GM12878 (cell line): ENCODE results near the gene PPP1R13B.

Source experiments
- NR2C2 ChIP-seq: IDR thresholded peaks from 2 replicates; pipeline ENCODE4 v1.6.1; 2011; ENCODE audit warnings: borderline replicate concordance, low read depth; ENCODE audit not compliant: control insufficient read depth, insufficient read length
- SP1 ChIP-seq: IDR thresholded peaks from one replicate; pipeline ENCODE4 v1.6.1; 2011; ENCODE audit warnings: low read depth, low read length
- TBL1XR1 ChIP-seq: IDR thresholded peaks from 2 replicates; pipeline ENCODE4 v1.6.1; 2012; ENCODE audit warnings: low read depth, low read length, improper control_type of control experiment
- YBX1 ChIP-seq: fragments of 450-650 bp; IDR thresholded peaks from 2 replicates; pipeline ENCODE4 v1.6.1; 2016; ENCODE audit warnings: antibody characterized with exemption
- ZBTB40 ChIP-seq: fragments of 450-650 bp; IDR thresholded peaks from 2 replicates; pipeline ENCODE4 v1.6.1; 2016; ENCODE audit warnings: mild to moderate bottlenecking, moderate library complexity, borderline replicate concordance
- ZNF592 ChIP-seq: fragments of 450-650 bp; IDR thresholded peaks from 2 replicates; pipeline ENCODE4 v1.6.1; 2017; ENCODE audit warnings: mild to moderate bottlenecking, moderate library complexity
- TF ChIP-seq, protein P1 (sequence below), 3 experiments: IDR thresholded peaks in 2 of 3; conservative IDR thresholded peaks in 1 of 3; 2 replicates each; pipeline ENCODE4 v1.5.1; 2011; ENCODE audit warnings: low read depth in 3 of 3, low read length in 3 of 3, mild to moderate bottlenecking in 3 of 3, control low read depth in 2 of 3, moderate library complexity in 2 of 3, inconsistent platforms in 1 of 3, mixed read lengths in 1 of 3; ENCODE audit not compliant: control insufficient read depth in 2 of 3, insufficient read depth in 1 of 3; ENCODE audit errors: extremely low read depth in 1 of 3

DNA sequence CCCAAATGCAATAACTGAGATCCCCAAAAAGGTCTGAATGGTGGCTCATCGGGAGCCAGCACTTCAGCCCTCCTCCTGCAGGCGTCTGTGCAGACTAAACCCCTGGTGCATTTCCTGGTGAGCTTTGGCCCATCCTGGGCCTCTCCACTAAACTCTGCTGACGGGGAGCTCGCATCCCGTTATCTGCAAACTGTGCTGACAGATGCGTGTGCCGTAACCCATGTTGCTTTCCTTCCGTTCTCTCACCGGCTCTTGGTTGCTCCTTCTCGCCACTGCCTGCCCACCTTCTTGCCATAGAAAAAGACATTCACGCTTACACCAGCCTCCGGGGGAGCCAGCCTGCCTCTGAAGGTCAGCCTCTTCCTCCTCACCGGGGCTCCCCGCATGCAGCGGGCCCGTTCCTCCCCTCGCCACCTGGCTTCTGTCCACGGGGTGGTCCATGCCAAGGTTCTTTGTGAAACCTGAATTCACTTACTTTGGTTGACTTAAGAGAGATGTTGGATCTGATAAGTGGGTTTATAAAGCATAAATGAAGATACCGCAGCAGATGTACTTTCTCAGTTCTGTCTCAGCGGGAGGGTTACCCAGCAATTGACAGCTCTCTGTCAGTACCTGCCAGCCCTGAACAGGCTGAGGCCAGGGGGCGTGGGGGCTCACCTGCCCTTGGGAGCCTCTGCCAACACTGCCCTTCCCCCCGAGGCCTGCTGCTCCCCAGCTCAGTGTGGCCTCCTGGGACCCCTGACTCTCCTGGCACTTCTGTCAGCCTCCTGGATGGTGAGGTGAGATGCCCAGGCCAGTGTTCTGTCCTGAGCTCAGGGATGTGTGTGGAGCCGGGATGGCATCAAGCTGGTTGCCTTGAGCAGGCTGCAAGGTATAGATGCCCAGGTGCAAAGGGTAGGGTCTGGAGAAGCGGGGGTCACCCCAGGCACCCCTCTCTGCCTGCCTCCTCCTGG lies 117.6 kb downstream of the PPP1R13B start:
- no peak for TF ChIP-seq TBL1XR1
- TF ChIP-seq SP1, result no peak
- no peak for TF ChIP-seq YBX1
- no peak for TF ChIP-seq ZNF592
- no peak for TF ChIP-seq NR2C2
- TF ChIP-seq, protein P1, sequence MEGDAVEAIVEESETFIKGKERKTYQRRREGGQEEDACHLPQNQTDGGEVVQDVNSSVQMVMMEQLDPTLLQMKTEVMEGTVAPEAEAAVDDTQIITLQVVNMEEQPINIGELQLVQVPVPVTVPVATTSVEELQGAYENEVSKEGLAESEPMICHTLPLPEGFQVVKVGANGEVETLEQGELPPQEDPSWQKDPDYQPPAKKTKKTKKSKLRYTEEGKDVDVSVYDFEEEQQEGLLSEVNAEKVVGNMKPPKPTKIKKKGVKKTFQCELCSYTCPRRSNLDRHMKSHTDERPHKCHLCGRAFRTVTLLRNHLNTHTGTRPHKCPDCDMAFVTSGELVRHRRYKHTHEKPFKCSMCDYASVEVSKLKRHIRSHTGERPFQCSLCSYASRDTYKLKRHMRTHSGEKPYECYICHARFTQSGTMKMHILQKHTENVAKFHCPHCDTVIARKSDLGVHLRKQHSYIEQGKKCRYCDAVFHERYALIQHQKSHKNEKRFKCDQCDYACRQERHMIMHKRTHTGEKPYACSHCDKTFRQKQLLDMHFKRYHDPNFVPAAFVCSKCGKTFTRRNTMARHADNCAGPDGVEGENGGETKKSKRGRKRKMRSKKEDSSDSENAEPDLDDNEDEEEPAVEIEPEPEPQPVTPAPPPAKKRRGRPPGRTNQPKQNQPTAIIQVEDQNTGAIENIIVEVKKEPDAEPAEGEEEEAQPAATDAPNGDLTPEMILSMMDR (IDR thresholded peaks at IDR 0.05 in 2 of 3, conservative IDR thresholded peaks at IDR 0.05 in 1 of 3; ENCODE audit: control insufficient read depth in 2 of 3, extremely low read depth in 1 of 3, insufficient read depth in 1 of 3, low read depth in 3 of 3, low read length in 3 of 3), result no peak
- TF ChIP-seq ZBTB40, result no peak
